GM18907 (cell line): Measurements from ENCODE around the gene ZBTB8B.
"Not testable (repeated sequence)": the region's sequence is repeated elsewhere in the genome, so short reads cannot be mapped to it uniquely, and the experiment has no call there.

Experiments
- ATAC-seq: cut with Tn5 transposase; IDR thresholded peaks from one replicate; pipeline ENCODE4 v1.9.1; 2021; ENCODE audit warnings: mild to moderate bottlenecking, moderate library complexity; ENCODE audit not compliant: unreplicated experiment

ZBTB8B gene

DNA sequence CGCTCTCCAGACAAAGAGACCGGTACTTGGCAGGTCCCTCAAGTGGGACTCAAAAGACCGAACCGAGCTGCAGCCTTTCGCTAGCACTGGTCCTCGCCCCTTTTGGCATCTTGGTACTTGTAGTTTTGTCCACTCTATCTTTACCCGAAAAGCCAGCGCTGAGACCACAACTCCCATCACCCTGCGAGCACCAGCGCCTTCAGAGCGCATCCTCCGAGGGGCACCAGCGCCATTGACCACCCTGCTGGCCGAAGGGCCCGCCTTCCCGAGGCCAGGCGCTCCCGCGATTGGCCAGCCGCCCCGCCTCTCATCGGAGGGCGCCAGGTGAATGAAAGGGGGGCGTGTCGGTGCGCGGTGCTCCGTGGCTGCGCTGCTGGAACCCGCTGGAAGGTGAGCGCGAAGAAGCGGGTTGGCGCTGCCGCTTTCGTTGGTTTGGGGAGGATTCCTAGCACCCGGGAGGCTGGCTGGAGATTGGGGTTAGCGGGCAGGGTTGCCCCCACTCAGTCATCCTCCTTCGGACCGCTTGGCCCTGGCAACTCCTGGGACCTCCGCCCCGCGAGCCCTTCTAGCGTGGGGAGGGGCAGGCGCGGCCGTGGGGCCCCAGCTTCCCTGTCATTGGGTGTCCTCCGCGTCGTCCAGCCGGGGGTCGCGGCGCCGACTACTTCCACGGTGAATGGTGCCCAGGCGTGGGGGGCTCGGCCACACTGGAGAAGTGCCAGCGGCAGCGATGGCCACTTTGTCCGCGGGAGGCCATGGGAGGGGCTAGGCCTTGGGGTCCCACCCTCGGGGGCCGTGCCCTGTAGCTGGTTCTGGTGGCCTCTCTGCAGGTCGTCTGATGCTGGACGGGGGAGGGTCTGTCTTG, at the start of gene ZBTB8B:
TSS of gene ZBTB8B (plus strand) at position 357 of the 862 bp plus-strand sequence. CDS start 5,553 bp downstream, outside the sequence.
- ATAC-seq = no peak

- ATAC-seq = no peak
Observed at GRCh38 chr1:32421775-32422174, 43.1 kb upstream of the ZBTB8B start.

GRCh38 chr1:32426489-32427255, 38.2 kb upstream of the ZBTB8B start:
- ATAC-seq = no peak

GRCh38 chr1:32427264-32427963, 37.5 kb upstream of the ZBTB8B start:
- no peak for ATAC-seq

DNA sequence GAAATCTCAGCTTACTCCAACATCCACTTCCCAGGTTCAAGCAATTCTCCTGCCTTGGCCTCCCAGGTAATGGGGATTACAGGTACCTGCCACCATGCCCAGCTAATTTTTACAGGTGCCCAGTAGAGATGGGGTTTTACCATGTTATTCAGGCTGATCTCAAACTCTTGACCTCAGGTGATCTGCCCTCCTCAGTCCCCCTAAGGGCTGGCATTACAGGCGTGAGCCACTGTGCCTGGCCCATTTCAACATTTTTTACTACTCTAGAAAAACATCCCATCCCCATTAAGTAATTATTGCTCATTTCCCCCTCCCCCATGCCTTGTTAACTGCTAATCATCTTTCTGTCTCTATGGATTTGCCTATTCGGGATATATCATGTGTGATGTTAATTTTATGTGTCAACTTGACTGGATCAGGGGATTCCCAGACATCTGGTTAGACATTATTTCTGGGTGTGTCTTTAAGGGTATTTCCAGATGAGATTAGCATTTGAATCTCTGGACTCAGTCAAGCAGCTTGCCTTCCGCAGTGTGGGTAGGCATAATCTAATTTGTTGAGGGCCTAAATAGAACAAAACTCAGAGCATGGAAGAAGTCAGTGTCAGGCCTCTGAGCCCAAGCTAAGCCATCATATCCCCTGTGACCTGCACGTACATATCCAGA, 33.0 kb upstream of the ZBTB8B start:
- ATAC-seq = peak; percentile 67

DNA sequence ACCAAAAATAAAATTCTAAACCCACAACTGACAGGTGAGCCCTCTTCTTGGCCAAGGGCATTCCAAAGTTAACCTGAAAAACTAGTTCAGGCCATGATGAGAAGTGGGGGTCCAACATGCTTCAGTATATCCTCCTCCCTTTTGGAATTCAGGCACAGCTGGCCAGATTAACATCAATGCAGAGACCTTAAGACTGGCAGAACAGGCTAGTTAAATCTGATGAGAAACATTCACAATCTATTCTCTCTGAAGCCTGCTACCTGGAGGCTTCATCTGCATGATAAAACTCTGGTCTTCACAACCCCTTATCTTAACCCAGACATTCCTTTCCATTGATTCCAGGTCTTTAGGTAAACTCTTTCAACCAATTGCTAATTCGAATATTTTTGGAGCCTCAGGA, 26.7 kb upstream of the ZBTB8B start:
- ATAC-seq = no peak

DNA sequence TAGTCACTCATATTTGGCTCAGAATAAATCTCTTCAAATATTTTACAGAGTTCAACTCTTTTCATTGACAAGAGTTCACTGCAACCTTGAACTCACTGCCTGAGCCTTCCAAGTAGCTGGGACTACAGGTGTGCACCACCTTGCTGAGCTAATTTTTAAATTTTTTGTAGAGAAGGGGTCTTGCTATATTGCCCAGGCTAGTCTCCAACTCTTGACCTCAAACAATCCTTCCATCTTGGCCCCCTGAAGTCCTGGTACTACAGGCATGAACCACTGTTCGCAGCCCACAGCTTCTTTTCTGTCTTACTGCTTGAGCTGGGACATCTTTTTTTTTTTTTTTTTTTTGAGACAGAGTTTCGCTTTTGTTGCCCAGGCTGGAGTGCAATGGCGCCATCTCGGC, 26.1 kb upstream of the ZBTB8B start:
- not testable (repeated sequence) for ATAC-seq

GRCh38 chr1:32441467-32441866, 23.4 kb upstream of the ZBTB8B start:
- not testable (repeated sequence) for ATAC-seq

GRCh38 chr1:32447469-32448185, 17.2 kb upstream of the ZBTB8B start:
- ATAC-seq = no peak

DNA sequence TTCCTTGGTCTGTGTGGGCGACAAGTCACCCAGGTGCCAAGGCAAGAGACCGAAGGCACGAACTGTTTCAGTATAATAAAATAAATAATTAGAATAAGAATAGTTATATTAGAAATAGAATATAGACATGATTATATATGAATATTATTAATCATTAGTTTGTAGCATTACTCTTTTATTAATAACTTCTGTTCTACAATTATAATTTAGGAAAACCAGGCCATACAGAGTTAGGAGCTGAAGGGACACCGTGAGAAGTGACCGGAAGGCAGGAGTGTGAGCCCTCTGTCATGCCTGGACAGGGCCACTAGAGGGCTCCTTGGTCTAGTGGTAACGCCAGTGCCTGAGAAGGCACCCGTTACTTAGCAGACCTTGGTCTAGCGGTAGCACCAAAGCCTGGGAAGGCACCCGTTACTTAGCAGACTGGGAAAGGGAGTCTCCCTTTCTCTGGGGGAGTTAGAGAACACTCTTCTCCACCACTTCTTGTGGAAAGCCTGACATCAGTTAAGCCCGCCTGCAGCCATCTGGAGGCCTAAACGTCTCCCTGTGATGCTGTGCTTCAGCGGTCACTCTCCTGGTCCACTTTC, 16.6 kb upstream of the ZBTB8B start:
- not testable (repeated sequence) for ATAC-seq

DNA sequence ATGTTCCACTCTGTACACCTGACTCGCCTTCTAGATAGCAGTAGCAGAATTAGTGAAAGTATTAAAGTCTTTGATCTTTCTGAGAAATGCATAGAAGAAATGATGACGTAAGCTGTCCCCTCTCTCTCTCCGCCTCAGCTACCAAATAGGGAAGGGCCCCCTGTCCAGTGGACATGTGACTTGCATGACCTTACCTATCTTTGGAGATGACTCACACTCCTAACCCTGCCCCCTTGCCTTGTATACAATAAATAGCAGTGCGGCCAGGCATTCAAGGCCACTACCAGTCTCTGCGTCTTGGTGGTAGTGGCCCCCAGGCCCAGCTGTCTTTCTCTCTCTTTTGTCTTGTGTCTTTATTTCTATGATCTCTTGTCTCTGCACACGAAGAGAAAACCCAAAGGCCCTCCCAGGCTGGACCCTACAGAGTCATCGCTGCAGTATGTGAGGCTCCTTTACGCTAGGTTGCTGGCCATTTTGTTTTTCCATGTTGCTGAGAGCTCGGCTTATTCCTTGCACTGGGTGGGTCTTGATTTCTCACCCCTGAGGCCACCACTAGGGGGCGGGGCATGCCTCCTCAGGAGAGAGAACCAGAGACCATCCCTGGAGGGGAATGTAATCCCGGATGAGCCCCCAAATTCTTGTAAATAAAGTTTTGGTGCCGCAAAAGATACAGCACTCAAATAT, 16.0 kb upstream of the ZBTB8B start:
- ATAC-seq = no peak

DNA sequence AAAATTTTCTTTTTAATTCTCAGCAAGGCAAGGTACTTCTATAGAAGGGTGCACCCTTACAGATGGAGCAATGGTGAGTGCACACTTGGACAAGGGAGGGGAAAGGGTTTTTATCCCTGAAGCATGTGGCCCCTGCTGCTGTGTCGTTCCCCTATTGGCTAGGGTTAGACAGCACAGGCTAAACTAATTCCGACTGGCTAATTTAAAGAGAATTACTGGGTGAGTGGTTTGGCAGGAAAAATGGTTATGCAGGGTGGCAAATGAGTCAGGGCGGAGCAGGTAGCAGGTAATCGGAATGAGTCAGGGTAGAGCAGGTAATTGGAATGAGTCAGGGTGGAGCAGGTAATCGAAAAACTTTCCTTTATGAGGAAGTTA, 15.4 kb upstream of the ZBTB8B start:
- ATAC-seq = not testable (repeated sequence)

- ATAC-seq = no peak
Observed at GRCh38 chr1:32454726-32455125, 10.1 kb upstream of the ZBTB8B start.

- ATAC-seq = no peak
Observed at GRCh38 chr1:32455958-32456357, 8.9 kb upstream of the ZBTB8B start.

DNA sequence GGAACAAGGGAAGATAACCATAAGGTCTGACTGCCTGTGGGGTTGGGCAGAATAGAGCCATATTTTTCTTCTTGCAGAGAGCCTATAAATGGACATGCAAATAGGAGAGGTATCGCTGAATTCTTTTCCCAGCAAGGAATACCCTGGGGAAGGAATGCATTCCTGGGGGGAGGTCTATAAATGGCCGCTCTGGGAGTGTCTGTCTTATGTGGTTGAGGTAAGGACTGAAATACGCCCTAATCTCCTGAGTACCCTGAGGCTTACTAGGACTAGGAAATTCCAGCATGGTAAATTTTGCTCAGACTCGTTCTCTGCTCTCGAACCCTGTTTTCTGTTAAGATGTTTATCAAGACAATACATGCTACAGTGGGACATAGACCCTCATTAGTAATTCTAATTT, 6.1 kb upstream of the ZBTB8B start:
- ATAC-seq = not testable (repeated sequence)

GRCh38 chr1:32462977-32463376, 1.9 kb upstream of the ZBTB8B start:
- not testable (repeated sequence) for ATAC-seq

GRCh38 chr1:32464191-32464715, 619 bp upstream of the ZBTB8B start:
- no peak for ATAC-seq

- no peak for ATAC-seq
Observed at GRCh38 chr1:32465578-32465933, 684 bp downstream of the ZBTB8B start.

DNA sequence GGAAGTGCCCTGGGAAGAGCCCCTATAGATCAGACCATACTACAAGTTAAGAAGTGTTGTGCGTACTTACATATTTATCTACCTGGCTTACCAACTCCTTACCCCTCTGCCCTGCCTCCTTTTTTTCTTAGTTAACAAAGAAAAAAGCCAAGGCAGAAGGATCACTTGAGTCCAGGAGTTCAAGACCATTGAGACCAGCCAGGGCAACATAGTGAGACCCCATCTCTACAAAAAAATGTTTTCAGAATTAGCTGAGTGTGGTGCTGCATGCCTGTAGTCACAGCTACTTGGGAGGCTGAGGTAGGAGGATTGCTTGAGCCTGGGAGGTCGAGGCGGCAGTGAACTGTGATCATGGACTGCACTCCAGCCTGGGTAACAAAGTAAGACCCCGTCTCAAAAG, 1.9 kb downstream of the ZBTB8B start:
- no peak for ATAC-seq
